ENCODE data around the gene SLC38A10. TPM values are rescaled to one million over a fixed set of nuclear protein-coding genes. Genes with fewer than 3 reads are reported as not detected.

The SLC38A10 gene
- total and polyA plus RNA-seq, 4 donors: 22.3 to 118 (median 70.8) TPM

GRCh38 chr17:81317530-81317821 lies 22.4 kb upstream of the SLC38A10 start:
- intact Hi-C loops (cut with DNase I): no loop called here
- ATAC-seq (ENCODE audit: low FRiP score): no peak
- no peaks in the 10 kb centered on the region for H3K4me1 ChIP-seq (ENCODE audit: control insufficient read depth in 1 of 2, insufficient read depth in 2 of 2, low read length in 2 of 2)
- no peaks in the 10 kb centered on the region for H3K27me3 ChIP-seq (ENCODE audit: control insufficient read depth in 1 of 2, insufficient read depth in 2 of 2, low read length in 1 of 2)
- WGBS, 2 donors: 85 to 96% methylated on average over 8 to 10 of the region's 10 CpGs
- H3K27ac ChIP-seq (ENCODE audit: low read depth in 1 of 2, low read length in 2 of 2): no peak overlapping the region
- no peak for DNase-seq
- H3K4me3 ChIP-seq (ENCODE audit: low read length in 2 of 2): no peak overlapping the region
- H3K9me3 ChIP-seq (ENCODE audit: control insufficient read depth, low read length): no peaks in the 10 kb centered on the region
- H3K36me3 ChIP-seq (ENCODE audit: control insufficient read depth in 1 of 2, insufficient read depth in 2 of 2, low read length in 1 of 2): no peaks in the 10 kb centered on the region

GRCh38 chr17:81315885-81316391 lies 20.8 kb upstream of the SLC38A10 start:
- Histone ChIP-seq H3K4me1 (ENCODE audit: control insufficient read depth in 1 of 2, insufficient read depth in 2 of 2, low read length in 2 of 2) (no peaks in the 10 kb centered on the region), H3K27ac (ENCODE audit: low read depth in 1 of 2, low read length in 2 of 2) (no peak overlapping the region), H3K9me3 (ENCODE audit: control insufficient read depth, low read length) (no peaks in the 10 kb centered on the region), H3K4me3 (ENCODE audit: low read length in 2 of 2) (no peak overlapping the region), H3K27me3 (ENCODE audit: control insufficient read depth in 1 of 2, insufficient read depth in 2 of 2, low read length in 1 of 2) (no peaks in the 10 kb centered on the region), H3K36me3 (ENCODE audit: control insufficient read depth in 1 of 2, insufficient read depth in 2 of 2, low read length in 1 of 2) (no peaks in the 10 kb centered on the region)
- WGBS, 2 donors: 85 to 89% methylated on average over 20 of the region's 20 CpGs
- no peak for DNase-seq
- intact Hi-C loops (cut with DNase I): no loop called here
- no peak for ATAC-seq (ENCODE audit: low FRiP score)

GRCh38 chr17:81315129-81315884 lies 20.2 kb upstream of the SLC38A10 start:
- no peak overlapping the region for H3K27ac ChIP-seq (ENCODE audit: low read depth in 1 of 2, low read length in 2 of 2)
- ATAC-seq (ENCODE audit: low FRiP score) (no peak), DNase-seq (no peak)
- H3K9me3 ChIP-seq (ENCODE audit: control insufficient read depth, low read length): no peaks in the 10 kb centered on the region
- no peaks in the 10 kb centered on the region for H3K4me1 ChIP-seq (ENCODE audit: control insufficient read depth in 1 of 2, insufficient read depth in 2 of 2, low read length in 2 of 2)
- intact Hi-C loops (cut with DNase I): no loop called here
- no peaks in the 10 kb centered on the region for H3K27me3 ChIP-seq (ENCODE audit: control insufficient read depth in 1 of 2, insufficient read depth in 2 of 2, low read length in 1 of 2)
- H3K36me3 ChIP-seq (ENCODE audit: control insufficient read depth in 1 of 2, insufficient read depth in 2 of 2, low read length in 1 of 2): no peaks in the 10 kb centered on the region
- 83 to 87% methylated on average over 18 to 19 of the region's 19 CpGs for WGBS, 2 donors
- no peak overlapping the region for H3K4me3 ChIP-seq (ENCODE audit: low read length in 2 of 2)

GRCh38 chr17:81314398-81315081 lies 19.4 kb upstream of the SLC38A10 start:
- WGBS, 2 donors: 90 to 91% methylated on average over 21 of the region's 21 CpGs
- ATAC-seq (ENCODE audit: low FRiP score): no peak

GRCh38 chr17:81313776-81314397 lies 18.8 kb upstream of the SLC38A10 start:
- Histone ChIP-seq H3K4me1 (ENCODE audit: control insufficient read depth in 1 of 2, insufficient read depth in 2 of 2, low read length in 2 of 2) (no peaks in the 10 kb centered on the region), H3K4me3 (ENCODE audit: low read length in 2 of 2) (no peak overlapping the region), H3K36me3 (ENCODE audit: control insufficient read depth in 1 of 2, insufficient read depth in 2 of 2, low read length in 1 of 2) (no peaks in the 10 kb centered on the region), H3K27me3 (ENCODE audit: control insufficient read depth in 1 of 2, insufficient read depth in 2 of 2, low read length in 1 of 2) (no peaks in the 10 kb centered on the region), H3K27ac (ENCODE audit: low read depth in 1 of 2, low read length in 2 of 2) (no peak overlapping the region), H3K9me3 (ENCODE audit: control insufficient read depth, low read length) (no peaks in the 10 kb centered on the region)
- WGBS, 2 donors: 88 to 89% methylated on average over 17 of the region's 17 CpGs
- DNase-seq (no peak), ATAC-seq (ENCODE audit: low FRiP score) (no peak)
- intact Hi-C loops (cut with DNase I): no loop called here

More at GRCh38 chr17:81314398-81315081, 19.4 kb upstream of the SLC38A10 start:
- H3K4me3 ChIP-seq (ENCODE audit: low read length in 2 of 2): no peak overlapping the region
- intact Hi-C loops (cut with DNase I): no loop called here
- H3K9me3 ChIP-seq (ENCODE audit: control insufficient read depth, low read length): no peaks in the 10 kb centered on the region
- no peaks in the 10 kb centered on the region for H3K36me3 ChIP-seq (ENCODE audit: control insufficient read depth in 1 of 2, insufficient read depth in 2 of 2, low read length in 1 of 2)
- no peaks in the 10 kb centered on the region for H3K27me3 ChIP-seq (ENCODE audit: control insufficient read depth in 1 of 2, insufficient read depth in 2 of 2, low read length in 1 of 2)
- H3K4me1 ChIP-seq (ENCODE audit: control insufficient read depth in 1 of 2, insufficient read depth in 2 of 2, low read length in 2 of 2): no peaks in the 10 kb centered on the region
- H3K27ac ChIP-seq (ENCODE audit: low read depth in 1 of 2, low read length in 2 of 2): no peak overlapping the region
- no peak for DNase-seq

- intact Hi-C loops (cut with DNase I): no loop called here
- H3K27ac ChIP-seq (ENCODE audit: low read depth in 1 of 2, low read length in 2 of 2): no peak overlapping the region
- no peaks in the 10 kb centered on the region for H3K4me1 ChIP-seq (ENCODE audit: control insufficient read depth in 1 of 2, insufficient read depth in 2 of 2, low read length in 2 of 2)
- WGBS, 2 donors: 89 to 93% methylated on average over 22 of the region's 22 CpGs
- no peaks in the 10 kb centered on the region for H3K27me3 ChIP-seq (ENCODE audit: control insufficient read depth in 1 of 2, insufficient read depth in 2 of 2, low read length in 1 of 2)
- no peaks in the 10 kb centered on the region for H3K9me3 ChIP-seq (ENCODE audit: control insufficient read depth, low read length)
- no peak for ATAC-seq (ENCODE audit: low FRiP score)
- DNase-seq: no peak
- no peaks in the 10 kb centered on the region for H3K36me3 ChIP-seq (ENCODE audit: control insufficient read depth in 1 of 2, insufficient read depth in 2 of 2, low read length in 1 of 2)
- no peak overlapping the region for H3K4me3 ChIP-seq (ENCODE audit: low read length in 2 of 2)
Observed at GRCh38 chr17:81312624-81313325, 17.7 kb upstream of the SLC38A10 start.

- intact Hi-C loops (cut with DNase I): no loop called here
- no peaks in the 10 kb centered on the region for H3K4me1 ChIP-seq (ENCODE audit: control insufficient read depth in 1 of 2, insufficient read depth in 2 of 2, low read length in 2 of 2)
- H3K4me3 ChIP-seq (ENCODE audit: low read length in 2 of 2): no peak overlapping the region
- H3K27ac ChIP-seq (ENCODE audit: low read depth in 1 of 2, low read length in 2 of 2): no peak overlapping the region
- DNase-seq (no peak), ATAC-seq (ENCODE audit: low FRiP score) (no peak)
- H3K36me3 ChIP-seq (ENCODE audit: control insufficient read depth in 1 of 2, insufficient read depth in 2 of 2, low read length in 1 of 2): no peaks in the 10 kb centered on the region
- WGBS, 2 donors: 91 to 93% methylated on average over 14 of the region's 14 CpGs
- no peaks in the 10 kb centered on the region for H3K27me3 ChIP-seq (ENCODE audit: control insufficient read depth in 1 of 2, insufficient read depth in 2 of 2, low read length in 1 of 2)
- H3K9me3 ChIP-seq (ENCODE audit: control insufficient read depth, low read length): no peaks in the 10 kb centered on the region
Observed at GRCh38 chr17:81311946-81312345, 16.8 kb upstream of the SLC38A10 start.

- Histone ChIP-seq H3K27ac (ENCODE audit: low read depth in 1 of 2, low read length in 2 of 2) (no peak overlapping the region), H3K4me1 (ENCODE audit: control insufficient read depth in 1 of 2, insufficient read depth in 2 of 2, low read length in 2 of 2) (no peaks in the 10 kb centered on the region), H3K27me3 (ENCODE audit: control insufficient read depth in 1 of 2, insufficient read depth in 2 of 2, low read length in 1 of 2) (no peaks in the 10 kb centered on the region), H3K36me3 (ENCODE audit: control insufficient read depth in 1 of 2, insufficient read depth in 2 of 2, low read length in 1 of 2) (no peaks in the 10 kb centered on the region), H3K4me3 (ENCODE audit: low read length in 2 of 2) (no peak overlapping the region), H3K9me3 (ENCODE audit: control insufficient read depth, low read length) (no peaks in the 10 kb centered on the region)
- WGBS, 2 donors: 93 to 94% methylated on average over 19 of the region's 19 CpGs
- DNase-seq (no peak), ATAC-seq (ENCODE audit: low FRiP score) (no peak)
- intact Hi-C loops (cut with DNase I): no loop called here
Observed at GRCh38 chr17:81310949-81311550, 15.9 kb upstream of the SLC38A10 start.
